AG04450 (cell line): ENCODE results near the gene CNN3. TPM values are rescaled to one million over a fixed set of nuclear protein-coding genes. Genes with fewer than 3 reads are reported as not detected.

Experiments used
- CTCF ChIA-PET: fragments of 300-600, 350-600 bp; formaldehyde crosslinking; extraction: SDS; loops from one replicate; lab custom pipeline; 2022; ENCODE audit warnings: antibody characterized with exemption, inconsistent platforms; lab: Charles Lee
- POLR2A ChIA-PET: fragments of 350-600 bp; formaldehyde crosslinking; extraction: SDS; loops from one replicate; lab custom pipeline; 2021; ENCODE audit warnings: antibody characterized with exemption, inconsistent platforms; lab: Yijun Ruan, JAX
- DNase-seq: peaks from one replicate; pipeline ENCODE4 v3.0.0-alpha.2; 2011; ENCODE audit warnings: low read depth, low spot score
- H3K27ac ChIP-seq: one replicate; pipeline ENCODE4 v1.5.1; 2012; ENCODE audit warnings: low read depth, low read length, control low read depth
- H3K27me3 ChIP-seq: one replicate; pipeline ENCODE4 v1.6.0; 2012; ENCODE audit warnings: low read length; ENCODE audit not compliant: control insufficient read depth, insufficient read depth
- H3K4me3 ChIP-seq: 2 replicates; pipeline ENCODE4 v1.5.1; 2011; ENCODE audit warnings: mild to moderate bottlenecking, low read depth, low read length, control low read depth
- H3K9me3 ChIP-seq: 2 replicates; pipeline ENCODE4 v1.5.1; 2012; ENCODE audit warnings: low read length; ENCODE audit not compliant: control insufficient read depth, insufficient read depth
- CTCF ChIP-seq: IDR thresholded peaks from 2 replicates; pipeline ENCODE4 v1.5.1; 2011; ENCODE audit warnings: low read depth, low read length, control low read depth, inconsistent platforms
- polyA plus RNA-seq: library from polyadenylated mRNA; depleted of rRNA; stranded (reverse); fragments of >200 nt; gene quantifications from 2 replicates; pipeline ENCODE4 v1.2.3, GENCODE V29; 2011; rRNA removed

The CNN3 gene
- polyA plus RNA-seq, 1 experiment = 438 TPM

DNA sequence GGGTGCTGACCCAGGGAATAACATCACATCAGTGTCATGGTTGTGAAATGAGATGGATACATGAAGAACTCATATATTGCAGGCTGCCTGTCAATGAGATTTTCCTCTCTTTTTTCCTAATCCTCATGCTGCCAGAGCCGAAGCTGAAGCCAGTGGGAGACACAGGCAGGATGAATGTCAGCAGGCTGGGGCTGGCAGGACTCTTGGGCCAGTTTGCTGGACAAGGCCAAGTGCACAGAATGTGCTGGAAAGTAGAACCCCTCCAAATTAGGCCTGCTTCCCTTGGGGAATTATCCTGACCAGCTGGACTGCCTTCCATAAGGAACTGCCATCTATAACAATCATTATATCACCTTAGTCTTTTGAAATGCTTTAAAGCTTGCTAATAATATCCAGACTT, 75.3 kb downstream of the CNN3 start:
- Histone ChIP-seq H3K4me3 (no peak overlapping the region), H3K27me3 (no peaks in the 10 kb centered on the region), H3K9me3 (no peaks in the 10 kb centered on the region), H3K27ac (no peak overlapping the region)
- TF ChIP-seq CTCF = no peak
- ChIA-PET POLR2A (no interaction called here), CTCF (interaction anchor here (0.5 to 12.1 kb wide), 5 partner anchors 76 to 382 kb away, joined by 3 to 266 read pairs (median 6); partner anchors contain the start of genes CNN3 and RWDD3)
- DNase-seq = no peak

Other genes with a start within 250 kb of the CNN3 start
- 3.2 and 3.4 TPM in 2 replicates for gene SLC44A3, start 106.8 kb downstream of the CNN3 start, polyA plus RNA-seq
- 2.6 and 3.1 TPM in 2 replicates for gene ALG14, start 145.8 kb upstream of the CNN3 start, polyA plus RNA-seq
- gene TLCD4, start 190.2 kb upstream of the CNN3 start, polyA plus RNA-seq = 0.51 and 0.98 TPM in 2 replicates